ENCODE measurements around the gene LSMEM2.
"Not testable (repeated sequence)": the region's sequence is repeated elsewhere in the genome, so short reads cannot be mapped to it uniquely, and the experiment has no call there.

LSMEM2 gene

GRCh38 chr3:50266017-50266416 is 12.9 kb upstream of the LSMEM2 start:
- no peak for FAIRE-seq

GRCh38 chr3:50266836-50267235 is 12.1 kb upstream of the LSMEM2 start:
- FAIRE-seq: no peak

DNA sequence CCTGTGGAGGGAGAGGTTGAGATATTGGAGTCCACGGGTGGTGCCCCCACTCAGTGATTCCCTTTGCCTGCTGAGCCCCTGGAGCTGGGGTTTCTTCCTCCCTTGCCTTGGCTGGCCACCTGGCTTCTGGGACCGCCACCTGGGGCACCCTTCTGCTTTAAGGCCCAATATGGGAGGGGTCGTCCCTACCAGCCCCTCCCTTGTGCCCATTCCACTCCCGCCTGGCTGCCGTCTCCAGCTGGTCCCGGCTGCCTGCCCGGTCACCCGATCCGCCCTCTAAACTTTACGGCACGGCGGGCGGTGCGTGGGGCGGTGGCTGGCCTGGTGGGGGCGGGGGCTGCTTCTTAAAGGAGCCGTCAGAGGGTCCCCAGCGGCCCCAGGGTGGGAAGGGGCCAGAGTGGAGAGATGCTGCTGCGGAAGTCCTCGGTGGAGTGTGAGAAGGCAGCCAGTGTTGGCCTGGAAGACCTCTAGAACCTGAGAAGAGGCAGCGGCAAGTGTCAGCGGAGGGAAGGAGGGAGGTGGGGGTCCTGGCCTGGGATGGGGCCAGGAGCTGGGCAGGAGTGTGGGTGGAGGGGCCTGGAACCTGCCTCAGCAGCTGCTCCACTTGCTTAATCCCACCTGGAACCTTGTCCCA is 11.5 kb upstream of the LSMEM2 start:
- FAIRE-seq: no peak

- no peak for FAIRE-seq
Measured at GRCh38 chr3:50268276-50268675, 10.6 kb upstream of the LSMEM2 start.

- FAIRE-seq: no peak
Measured at GRCh38 chr3:50268703-50269451, 10.0 kb upstream of the LSMEM2 start, which contains the start of gene SEMA3B. Gene SEMA3B, plus strand, starts transcription at chr3:50269147. Its CDS starts 94 bp downstream, at chr3:50269241.

DNA sequence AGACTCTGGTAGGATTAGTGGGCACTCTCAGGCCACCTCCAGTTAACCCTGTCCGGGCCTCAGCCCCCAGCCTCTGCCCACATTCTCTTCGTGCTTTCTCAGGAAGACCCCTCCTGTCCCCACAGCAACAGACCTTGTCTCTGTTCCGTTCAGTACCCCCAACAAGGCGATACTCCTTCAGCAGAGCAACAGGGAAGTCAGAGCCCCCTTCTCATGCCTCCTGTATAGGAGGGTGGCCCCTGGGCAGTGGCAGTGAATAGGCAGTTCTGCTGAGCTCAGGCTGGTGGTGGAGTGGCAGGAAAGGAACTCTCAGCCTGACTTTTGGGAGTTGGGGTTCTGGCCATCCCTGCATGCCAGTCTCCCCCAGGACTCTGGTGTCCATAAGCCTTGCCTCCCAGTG is 9.4 kb upstream of the LSMEM2 start:
- no peak for FAIRE-seq

DNA sequence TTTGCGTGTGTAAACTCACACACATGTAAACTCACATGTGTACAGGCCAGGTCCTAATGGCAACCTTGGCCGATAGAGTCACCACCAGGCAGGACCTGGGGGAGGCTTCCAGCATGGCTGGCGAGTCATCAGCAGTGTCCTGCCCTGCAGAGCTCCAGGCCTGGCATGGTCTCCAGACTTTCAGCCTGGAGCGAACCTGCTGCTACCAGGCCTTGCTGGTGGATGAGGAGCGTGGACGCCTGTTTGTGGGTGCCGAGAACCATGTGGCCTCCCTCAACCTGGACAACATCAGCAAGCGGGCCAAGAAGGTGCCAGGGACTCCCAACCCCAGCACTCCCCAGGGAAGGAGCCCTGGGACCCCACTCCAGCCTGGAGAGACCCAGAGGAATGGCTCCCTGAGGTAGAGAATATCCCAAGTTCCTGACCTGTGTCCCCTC is 8.9 kb upstream of the LSMEM2 start:
- FAIRE-seq: no peak

- FAIRE-seq: no peak
Measured at GRCh38 chr3:50270422-50271224, 8.3 kb upstream of the LSMEM2 start.

- no peak for FAIRE-seq
Measured at GRCh38 chr3:50271314-50271936, 7.5 kb upstream of the LSMEM2 start.

- FAIRE-seq: not testable (repeated sequence)
Measured at GRCh38 chr3:50272538-50272910, 6.4 kb upstream of the LSMEM2 start.

DNA sequence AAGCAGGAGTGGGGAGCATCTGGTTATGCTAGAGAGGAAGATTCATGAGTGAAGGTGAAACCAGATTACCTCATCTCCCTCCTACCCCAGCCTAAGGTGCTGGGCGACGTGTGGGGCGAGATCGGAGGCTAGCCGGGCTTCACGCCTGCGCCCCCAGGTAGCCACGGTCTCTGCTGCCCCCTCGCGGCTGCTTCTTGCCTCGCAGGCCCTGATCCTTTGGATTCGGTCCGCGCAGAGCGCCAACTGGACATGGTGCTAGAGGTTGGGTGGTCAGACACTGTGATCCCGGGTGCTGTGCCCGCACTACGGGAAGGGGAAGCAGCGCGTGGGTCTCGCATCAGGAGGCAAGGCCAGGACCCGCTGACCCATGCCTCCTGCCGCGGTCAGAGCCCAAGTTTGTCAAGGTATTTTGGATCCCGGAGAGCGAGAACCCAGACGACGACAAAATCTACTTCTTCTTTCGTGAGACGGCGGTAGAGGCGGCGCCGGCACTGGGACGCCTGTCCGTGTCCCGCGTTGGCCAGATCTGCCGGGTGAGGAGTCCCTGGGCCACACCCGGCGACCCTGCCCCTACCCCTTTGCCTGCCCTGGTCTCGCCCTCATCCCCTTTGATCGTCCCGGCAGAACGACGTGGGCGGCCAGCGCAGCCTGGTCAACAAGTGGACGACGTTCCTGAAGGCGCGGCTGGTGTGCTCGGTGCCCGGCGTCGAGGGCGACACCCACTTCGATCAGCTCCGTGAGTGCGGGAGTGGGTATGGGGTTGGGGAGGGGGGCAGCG is 5.8 kb upstream of the LSMEM2 start:
- FAIRE-seq: no peak

- no peak for FAIRE-seq
Measured at GRCh38 chr3:50273689-50274065, 5.2 kb upstream of the LSMEM2 start.

- no peak for FAIRE-seq
Measured at GRCh38 chr3:50274371-50275104, 4.3 kb upstream of the LSMEM2 start.

DNA sequence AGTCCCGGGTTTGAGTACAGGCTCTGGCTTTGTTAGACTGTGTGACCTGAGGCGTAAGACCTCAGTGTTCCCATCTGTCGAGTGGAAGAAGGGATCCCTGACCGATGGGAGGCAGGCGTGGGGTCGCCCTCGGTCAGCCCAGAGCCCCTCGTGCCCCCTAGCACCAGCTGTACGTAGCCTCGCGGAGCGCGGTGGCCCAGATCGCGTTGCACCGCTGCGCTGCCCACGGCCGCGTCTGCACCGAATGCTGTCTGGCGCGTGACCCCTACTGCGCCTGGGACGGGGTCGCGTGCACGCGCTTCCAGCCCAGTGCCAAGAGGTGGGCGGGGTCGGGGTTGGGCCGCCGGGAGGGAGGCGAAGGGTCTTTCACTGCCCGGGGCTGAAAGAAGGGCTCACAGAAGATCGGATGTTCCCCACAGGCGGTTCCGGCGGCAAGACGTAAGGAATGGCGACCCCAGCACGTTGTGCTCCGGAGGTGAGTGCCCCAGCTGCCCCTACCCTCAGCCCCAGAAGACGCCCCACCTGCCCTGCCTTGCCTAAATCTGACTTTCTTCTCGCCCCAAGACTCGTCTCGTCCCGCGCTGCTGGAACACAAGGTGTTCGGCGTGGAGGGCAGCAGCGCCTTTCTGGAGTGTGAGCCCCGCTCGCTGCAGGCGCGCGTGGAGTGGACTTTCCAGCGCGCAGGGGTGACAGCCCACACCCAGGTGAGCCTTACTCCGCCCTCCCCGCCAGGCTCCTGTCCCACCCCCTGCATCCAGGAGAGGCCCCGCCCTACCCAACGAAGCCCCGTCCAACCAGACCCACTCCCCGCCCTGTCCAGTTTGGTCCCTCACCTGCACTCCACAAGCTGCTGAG is 3.5 kb upstream of the LSMEM2 start:
- FAIRE-seq: no peak

DNA sequence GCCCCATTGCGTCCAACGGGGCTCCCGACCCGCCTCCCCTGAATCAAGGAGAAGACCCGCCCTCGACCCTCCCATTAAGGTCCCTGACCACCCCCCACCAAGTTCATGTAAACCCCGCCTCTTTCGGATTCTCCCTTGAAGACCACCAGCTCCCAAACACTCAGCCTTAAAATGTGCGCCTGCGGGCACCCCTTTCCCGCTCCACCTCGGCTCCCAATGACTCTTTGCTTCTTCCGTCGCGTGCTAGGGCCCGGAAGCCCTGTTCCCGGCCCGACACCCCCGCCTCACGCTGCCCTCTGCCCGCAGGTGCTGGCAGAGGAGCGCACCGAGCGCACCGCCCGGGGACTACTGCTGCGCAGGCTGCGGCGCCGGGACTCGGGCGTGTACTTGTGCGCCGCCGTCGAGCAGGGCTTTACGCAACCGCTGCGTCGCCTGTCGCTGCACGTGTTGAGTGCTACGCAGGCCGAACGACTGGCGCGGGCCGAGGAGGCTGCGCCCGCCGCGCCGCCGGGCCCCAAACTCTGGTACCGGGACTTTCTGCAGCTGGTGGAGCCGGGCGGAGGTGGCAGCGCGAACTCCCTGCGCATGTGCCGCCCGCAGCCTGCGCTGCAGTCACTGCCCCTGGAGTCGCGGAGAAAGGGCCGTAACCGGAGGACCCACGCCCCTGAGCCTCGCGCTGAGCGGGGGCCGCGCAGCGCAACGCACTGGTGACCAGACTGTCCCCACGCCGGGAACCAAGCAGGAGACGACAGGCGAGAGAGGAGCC is 2.7 kb upstream of the LSMEM2 start:
- FAIRE-seq: no peak

DNA sequence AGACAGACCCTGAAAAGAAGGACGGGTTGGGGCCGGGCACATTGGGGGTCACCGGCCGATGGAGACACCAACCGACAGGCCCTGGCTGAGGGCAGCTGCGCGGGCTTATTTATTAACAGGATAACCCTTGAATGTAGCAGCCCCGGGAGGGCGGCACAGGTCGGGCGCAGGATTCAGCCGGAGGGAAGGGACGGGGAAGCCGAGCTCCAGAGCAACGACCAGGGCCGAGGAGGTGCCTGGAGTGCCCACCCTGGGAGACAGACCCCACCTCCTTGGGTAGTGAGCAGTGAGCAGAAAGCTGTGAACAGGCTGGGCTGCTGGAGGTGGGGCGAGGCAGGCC is 2.2 kb upstream of the LSMEM2 start:
- no peak for FAIRE-seq

DNA sequence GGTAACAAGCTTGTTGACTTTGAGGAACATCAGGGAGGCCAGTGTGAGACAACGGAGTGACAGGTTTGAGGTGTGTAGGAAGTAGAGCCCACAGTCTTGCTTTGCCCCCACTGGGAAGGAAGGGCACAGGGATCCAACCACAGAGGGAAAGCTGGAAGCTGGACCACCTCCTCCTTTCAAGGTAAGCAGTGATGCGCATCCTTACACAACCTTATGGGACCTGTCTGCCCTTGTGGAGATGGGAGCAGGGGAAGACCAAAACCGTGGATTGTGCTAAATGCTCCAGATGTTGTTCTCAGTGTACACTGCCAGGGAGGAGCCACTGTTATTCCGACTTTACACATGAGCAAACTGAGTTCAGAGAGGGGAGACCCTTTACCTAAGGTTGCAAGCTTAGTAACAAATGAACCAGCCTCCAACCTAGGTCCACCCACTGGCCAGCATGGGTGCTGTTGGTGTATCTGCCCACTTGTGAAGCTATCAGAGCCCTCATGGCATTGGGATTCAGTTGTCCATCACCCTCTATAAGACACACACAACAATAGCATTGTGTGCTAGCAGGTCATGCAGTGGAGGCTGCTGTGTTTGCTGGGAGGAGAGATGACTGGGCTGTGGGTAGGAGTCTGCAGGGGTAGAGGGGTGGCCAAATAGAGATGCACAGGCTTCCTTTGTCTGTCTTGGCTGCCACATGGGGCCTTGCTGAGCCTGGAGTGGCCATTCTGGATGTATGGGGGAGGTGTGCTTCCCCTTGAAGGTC is 586 bp upstream of the LSMEM2 start:
- no peak for FAIRE-seq

DNA sequence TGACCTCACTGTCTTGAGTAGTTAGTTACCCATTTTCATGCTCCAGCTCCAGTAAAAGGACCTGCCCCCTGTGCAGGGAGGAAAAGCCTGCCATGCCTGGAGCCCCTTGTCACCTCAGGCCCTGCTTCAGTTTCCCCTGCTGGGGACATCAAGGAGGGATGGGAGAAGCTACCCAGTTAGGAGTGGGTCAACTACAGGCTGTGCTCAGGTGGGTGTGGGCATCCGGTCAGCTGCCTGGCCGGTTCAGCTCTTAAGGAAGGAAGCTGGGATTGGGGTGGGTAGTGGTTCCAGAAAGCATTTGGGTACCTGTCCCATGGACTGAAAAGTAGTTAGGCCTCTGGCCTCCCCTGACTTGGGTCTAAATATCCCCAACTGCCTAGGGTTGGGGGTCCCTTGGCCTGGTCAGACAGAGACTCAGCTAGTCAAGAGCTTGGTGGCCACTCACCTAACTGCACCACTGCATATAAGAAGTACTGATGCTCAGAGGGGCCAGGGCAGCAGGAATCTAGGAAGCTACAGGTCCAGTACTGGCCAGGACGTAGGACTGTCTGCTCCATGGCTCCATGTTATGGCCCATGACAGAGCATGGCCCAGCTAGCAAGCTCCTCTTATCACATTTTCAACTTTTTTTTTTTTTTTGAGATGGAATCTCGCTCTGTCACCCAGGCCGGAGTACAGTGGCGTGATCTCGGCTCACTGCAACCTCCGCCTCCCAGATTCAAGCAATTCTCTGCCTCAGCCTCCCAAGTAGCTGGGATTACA is 549 bp downstream of the LSMEM2 start:
- no peak for FAIRE-seq

DNA sequence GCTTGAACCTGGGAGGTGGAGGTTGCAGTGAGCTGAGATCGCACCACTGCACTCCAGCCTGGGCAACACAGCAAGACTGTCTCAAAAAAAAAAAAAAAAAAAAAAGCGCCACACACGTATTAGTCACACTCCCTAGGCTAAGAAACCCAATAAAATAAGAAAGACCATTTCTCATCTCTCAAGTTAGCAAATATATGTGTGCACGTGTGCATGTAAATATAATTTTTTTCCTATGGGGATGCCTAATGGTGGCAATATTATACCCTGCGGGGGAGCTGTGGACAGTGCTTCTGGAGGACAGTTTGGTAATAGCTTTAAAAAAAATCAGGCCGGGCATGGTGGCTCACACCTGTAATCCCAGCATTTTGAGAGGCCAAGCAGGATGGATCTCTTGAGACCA is 5.2 kb downstream of the LSMEM2 start:
- FAIRE-seq: not testable (repeated sequence)

Data from islet of Langerhans (tissue), 1 donor.